Kasumi-1 (cell line): Measurements from ENCODE around the gene PCTP.

Experiments
- DNase-seq, 2 experiments: peaks; one replicate each; lab custom pipeline; 2025; lab: John Stamatoyannopoulos, UW

PCTP gene

GRCh38 chr17:55757659-55758058, 6.8 kb downstream of the PCTP start:
- DNase-seq = no peak

DNA sequence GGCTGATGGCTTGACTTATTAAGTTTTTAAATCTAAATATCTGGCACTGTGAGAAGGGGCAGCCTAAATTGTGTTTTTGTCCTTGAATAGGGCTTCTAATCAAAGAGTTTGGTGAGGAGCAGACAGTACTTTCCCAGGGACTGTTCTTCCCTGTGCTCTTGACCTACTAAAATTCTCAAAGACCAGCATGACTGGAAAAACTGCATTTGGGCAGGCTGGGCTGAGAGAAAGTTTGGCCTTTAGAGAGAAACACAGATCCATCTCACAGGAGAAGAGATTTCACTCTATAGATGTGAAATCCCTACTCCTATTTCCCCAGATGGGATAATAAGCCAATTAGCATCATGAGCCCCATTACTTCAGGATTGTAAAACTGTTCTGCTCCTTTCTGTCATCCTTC, 7.3 kb downstream of the PCTP start:
- no peak for DNase-seq

GRCh38 chr17:55760643-55761355, 9.9 kb downstream of the PCTP start:
- peak; percentile 18 to 43 for DNase-seq

GRCh38 chr17:55762086-55762858, 11.4 kb downstream of the PCTP start:
- no peak for DNase-seq

- DNase-seq = peak; percentile 59 to 82
These were observed 13.0 kb downstream of the PCTP start for GRCh38 chr17:55763856-55764255.

- no peak for DNase-seq
These were observed 13.8 kb downstream of the PCTP start for GRCh38 chr17:55764610-55765009.

DNA sequence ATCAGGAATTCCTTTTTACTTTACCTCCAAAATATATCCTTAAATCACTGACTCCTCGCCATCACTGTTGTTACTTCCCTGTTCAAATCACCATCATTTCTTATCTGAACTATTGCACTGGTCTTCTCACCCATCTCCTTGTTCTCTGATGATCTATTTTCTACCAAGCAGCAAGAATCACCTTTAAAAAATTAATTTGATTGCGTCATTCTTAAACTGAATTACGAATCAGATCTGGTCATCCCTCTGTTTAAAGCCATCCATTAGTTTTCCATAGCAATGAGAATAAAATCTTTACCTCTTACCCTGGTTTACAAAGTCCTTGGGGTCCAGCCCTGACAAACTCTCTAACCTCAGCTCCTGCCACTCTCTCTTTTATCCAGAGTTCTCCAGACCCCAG, 14.6 kb downstream of the PCTP start:
- no peak for DNase-seq

DNA sequence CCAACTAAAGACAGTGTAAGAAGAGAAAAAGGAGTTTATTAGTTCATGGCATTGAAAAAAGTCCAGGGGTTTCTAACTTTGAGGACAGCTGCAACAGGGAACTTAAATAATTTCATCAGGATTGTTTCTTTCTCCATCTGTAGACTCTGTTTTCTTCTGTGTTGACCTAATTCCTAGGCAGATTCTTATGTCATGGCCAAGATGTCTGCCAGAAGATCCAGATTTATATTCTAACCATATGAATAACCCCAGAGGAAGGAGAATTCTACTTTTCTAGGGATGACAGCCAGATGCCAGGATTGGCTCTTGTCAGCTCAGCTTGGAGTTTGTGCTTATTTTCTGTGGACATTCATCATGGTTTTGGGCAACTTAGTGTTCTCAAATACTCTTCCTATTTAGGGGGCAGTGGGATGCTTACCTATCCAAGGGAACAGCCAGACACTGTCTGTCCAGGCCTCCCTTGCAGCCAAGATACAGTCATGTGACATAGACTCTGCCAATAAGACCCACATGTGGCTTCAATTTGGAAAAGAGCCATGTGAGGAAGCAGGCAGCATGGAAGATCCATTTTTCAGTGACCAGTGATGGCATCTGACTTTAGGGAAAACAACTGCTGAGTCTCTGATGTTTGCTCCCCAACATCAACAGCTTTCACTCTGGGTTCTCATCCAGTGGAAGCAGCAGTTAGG, 18.2 kb downstream of the PCTP start:
- no peak for DNase-seq

DNA sequence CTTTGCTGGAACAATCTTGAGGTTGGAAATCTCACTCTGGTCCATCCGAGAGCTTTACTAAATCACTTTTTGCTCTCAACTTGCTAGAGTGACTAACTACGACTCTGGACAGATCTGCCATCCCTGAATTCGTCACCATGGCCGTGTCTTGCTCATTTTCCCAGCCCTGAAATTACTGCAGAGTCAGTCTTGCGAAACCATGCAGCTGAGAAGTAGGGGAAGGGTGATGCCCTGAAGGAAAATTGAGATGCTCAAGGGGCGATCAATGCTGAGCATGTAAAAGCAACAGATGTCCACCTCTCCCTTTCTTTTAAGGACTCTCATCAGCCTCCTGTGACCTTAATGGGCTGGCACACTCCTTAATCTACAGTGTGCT, 18.8 kb downstream of the PCTP start:
- no peak for DNase-seq

- peak; percentile 55 to 83 for DNase-seq
These were observed 19.5 kb downstream of the PCTP start for GRCh38 chr17:55770196-55770870.

DNA sequence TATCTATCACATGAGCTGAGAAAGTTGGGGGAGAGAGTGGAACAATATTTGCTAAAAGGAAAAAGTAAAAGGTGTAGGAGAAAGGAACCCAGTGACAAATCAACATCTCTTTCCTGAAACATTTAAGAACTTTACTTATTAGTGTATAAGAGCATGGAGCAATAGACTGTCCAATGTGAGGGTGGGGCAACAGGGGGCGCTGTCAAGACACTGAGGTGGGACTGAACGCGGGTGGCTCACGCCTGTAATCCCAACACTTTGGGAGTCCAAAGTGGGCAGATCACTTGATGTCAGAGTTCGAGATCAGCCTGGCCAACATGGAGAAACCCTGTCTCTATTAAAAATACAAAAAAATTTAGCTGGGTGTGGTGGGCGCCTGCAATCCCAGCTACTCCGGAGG, 21.2 kb downstream of the PCTP start:
- no peak for DNase-seq

GRCh38 chr17:55773671-55774070, 22.8 kb downstream of the PCTP start:
- no peak for DNase-seq

DNA sequence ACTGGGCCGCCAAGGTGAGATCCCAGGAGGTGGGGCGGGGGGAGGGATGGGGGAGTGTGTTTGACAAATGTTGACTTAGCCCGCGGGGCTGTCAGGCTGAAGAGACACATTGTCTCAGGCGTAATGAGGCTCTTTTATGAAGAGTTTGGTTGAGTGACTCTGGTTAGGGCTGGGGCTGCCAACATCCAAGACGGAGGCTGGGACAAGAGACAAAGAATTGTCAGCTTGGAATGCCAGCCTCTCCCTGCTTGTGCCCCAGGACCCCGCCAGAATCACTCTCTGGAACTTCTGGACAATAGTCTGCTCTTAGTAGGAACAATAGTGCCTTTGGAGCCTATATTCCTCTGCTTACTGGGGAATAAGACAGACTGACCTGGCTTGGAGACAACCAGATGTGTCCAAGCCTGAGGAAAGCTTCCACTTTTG, 24.0 kb downstream of the PCTP start:
- no peak for DNase-seq

DNA sequence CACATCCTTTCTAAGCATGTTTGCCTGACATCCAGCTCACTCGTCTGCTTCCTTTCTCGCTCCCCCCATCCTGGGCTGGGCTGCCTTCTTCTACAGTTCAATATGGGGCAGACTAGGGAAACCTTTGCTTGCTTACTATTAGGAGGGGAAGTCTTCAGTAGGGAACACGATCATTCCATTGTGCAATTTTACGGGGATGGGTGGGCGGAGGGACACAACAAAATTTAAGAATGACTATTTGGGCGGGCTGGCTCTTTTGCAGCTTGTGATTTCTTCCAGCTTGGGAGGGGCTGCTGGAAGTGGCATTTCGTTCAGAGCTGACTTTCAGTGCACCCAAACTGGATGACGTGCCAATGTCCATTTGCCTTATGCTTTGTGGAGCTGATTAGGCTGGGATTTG, 25.4 kb downstream of the PCTP start:
- no peak for DNase-seq

- no peak for DNase-seq
These were observed 26.7 kb downstream of the PCTP start for GRCh38 chr17:55777471-55777971.

DNA sequence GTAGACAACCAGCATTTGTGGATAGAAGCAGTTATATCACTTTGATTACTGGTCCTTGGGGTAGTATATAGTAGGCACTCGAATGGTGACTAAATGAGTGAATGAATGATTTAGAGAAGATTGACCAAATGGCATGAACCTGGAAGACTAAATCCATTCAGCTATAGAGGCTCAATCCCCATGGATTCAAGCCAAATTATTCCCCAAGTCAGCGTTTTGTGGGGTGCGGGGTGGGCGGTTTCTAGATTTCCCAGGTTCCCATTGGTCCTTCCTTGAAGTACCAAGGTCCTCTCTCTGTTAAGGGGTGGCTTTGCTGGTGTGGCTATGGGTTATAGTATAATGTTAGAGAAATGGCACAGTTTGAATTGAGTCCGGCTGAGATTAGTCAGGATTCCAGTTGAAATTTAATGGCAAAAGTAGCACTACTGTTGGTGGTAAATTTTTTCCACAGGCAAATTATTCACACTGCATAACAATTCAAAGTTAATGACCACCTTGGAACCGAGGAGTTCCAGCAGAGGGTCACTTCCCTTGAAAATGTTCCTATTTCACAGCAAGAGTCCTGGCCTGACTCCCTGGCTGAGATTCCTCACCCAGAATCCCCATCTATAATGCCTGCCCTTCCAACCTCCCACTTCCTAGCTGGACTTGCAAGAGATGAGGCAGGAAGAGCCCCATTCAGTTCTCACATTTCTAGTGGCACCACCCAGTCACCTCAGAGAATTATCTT, 27.7 kb downstream of the PCTP start:
- no peak for DNase-seq

GRCh38 chr17:55783684-55784245, 32.9 kb downstream of the PCTP start:
- peak; percentile 96 to 98 for DNase-seq

GRCh38 chr17:55784666-55785065, 33.8 kb downstream of the PCTP start:
- DNase-seq = peak; percentile 50 to 57

- DNase-seq = no peak
These were observed 34.3 kb downstream of the PCTP start for GRCh38 chr17:55785181-55785580.

DNA sequence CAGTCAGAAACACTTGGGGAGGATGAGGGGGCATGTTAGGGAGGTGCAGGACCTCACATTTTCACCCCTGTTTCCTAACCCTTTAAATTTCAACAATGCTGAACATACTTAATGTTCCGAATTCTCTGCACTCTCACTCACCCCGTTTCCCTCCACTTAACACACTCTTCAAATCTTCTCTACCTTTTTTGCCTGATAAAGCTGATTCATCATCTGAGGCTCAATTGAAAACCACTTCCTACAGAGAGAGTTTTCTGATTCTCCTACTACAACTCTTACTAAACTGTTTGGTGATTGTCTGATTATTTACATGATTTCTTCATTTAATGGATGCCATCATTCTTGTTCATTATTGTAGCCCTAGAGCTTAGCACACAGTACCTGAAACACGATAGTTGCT, 42.4 kb downstream of the PCTP start:
- no peak for DNase-seq
